Smooth muscle cell (in vitro differentiated cells): ENCODE data around the gene OTUB2. TPM values are rescaled to one million over a fixed set of nuclear protein-coding genes. Genes with fewer than 3 reads are reported as not detected.

ENCODE experiments used
- DNase-seq: peaks from one replicate; lab custom pipeline; 2025; ENCODE audit not compliant: unreplicated experiment; lab: John Stamatoyannopoulos, UW
- H2AFZ ChIP-seq: fragments of 200-600 bp; sonication (generic); 2 replicates; pipeline ENCODE4 v1.6.0; 2016; ENCODE audit warnings: antibody characterized with exemption, low read depth, mild to moderate bottlenecking
- H3F3A ChIP-seq: fragments of 200-600 bp; sonication (generic); 2 replicates; pipeline ENCODE4 v1.6.0; 2017; ENCODE audit warnings: antibody characterized with exemption, low read depth
- H3K27ac ChIP-seq: fragments of 200-600 bp; sonication (generic); 2 replicates; pipeline ENCODE4 v1.5.1; 2016; ENCODE audit warnings: low read depth, mild to moderate bottlenecking
- H3K27me3 ChIP-seq: fragments of 200-600 bp; sonication (generic); 2 replicates; pipeline ENCODE4 v1.6.1; 2016; ENCODE audit warnings: low read depth, mild to moderate bottlenecking
- H3K36me3 ChIP-seq: fragments of 200-600 bp; sonication (generic); 2 replicates; pipeline ENCODE4 v1.5.1; 2016; ENCODE audit warnings: low read depth
- H3K4me1 ChIP-seq: fragments of 200-600 bp; sonication (generic); 2 replicates; pipeline ENCODE4 v1.5.1; 2016; ENCODE audit warnings: low read depth
- H3K4me2 ChIP-seq: fragments of 200-600 bp; sonication (generic); 2 replicates; pipeline ENCODE4 v1.6.0; 2016; ENCODE audit warnings: mild to moderate bottlenecking
- H3K4me3 ChIP-seq: fragments of 200-600 bp; sonication (generic); 2 replicates; pipeline ENCODE4 v1.5.1; 2016; ENCODE audit warnings: mild to moderate bottlenecking
- H3K79me2 ChIP-seq: fragments of 200-600 bp; sonication (generic); 2 replicates; pipeline ENCODE4 v1.6.0; 2016; ENCODE audit warnings: low read depth, mild to moderate bottlenecking
- H3K9ac ChIP-seq: fragments of 200-600 bp; sonication (generic); 2 replicates; pipeline ENCODE4 v1.6.0; 2016; ENCODE audit warnings: low read depth
- H3K9me3 ChIP-seq: fragments of 200-600 bp; sonication (generic); replicated peaks from 2 replicates; pipeline ENCODE4 v1.5.1; 2016; ENCODE audit warnings: low read depth
- H4K20me1 ChIP-seq: fragments of 200-600 bp; sonication (generic); 2 replicates; pipeline ENCODE4 v1.6.0; 2016; ENCODE audit warnings: low read depth
- CTCF ChIP-seq: fragments of 200-600 bp; sonication (generic); IDR thresholded peaks from 2 replicates; pipeline ENCODE4 v1.5.1; 2017; ENCODE audit warnings: borderline replicate concordance, mild to moderate bottlenecking, antibody characterized with exemption; ENCODE audit not compliant: insufficient read depth, poor library complexity, severe bottlenecking
- WGBS: methylation state at CpG from one replicate; pipeline ENCODE4 v1.1.7; 2016; ENCODE audit warnings: low lambda C conversion rate; 5-methylcytosine and 5-hydroxymethylcytosine counted together
- polyA plus RNA-seq: library from polyadenylated mRNA; unstranded; fragments of >200 nt; fragmentation: Nextera tagmentation; extraction: Ambion mirVana; gene quantifications from 2 replicates; pipeline ENCODE4 v1.2.1, GENCODE V29; 2016
- total RNA-seq: library from RNA; depleted of rRNA; stranded (reverse); fragments of >200 nt; gene quantifications from 2 replicates; pipeline ENCODE4 v1.2.3, GENCODE V29; 2014

The OTUB2 gene
- total and polyA plus RNA-seq, 2 experiments from 2014 or later, result 4.0 to 5.1 TPM

- no peak for TF ChIP-seq CTCF
- no peak overlapping the region for H3K4me2 ChIP-seq
- no peak overlapping the region for H3K4me3 ChIP-seq
- no peaks in the 10 kb centered on the region for H3K4me1 ChIP-seq
- H3K9me3 ChIP-seq, result no peaks in the 10 kb centered on the region
- H3K27me3 ChIP-seq, result no peaks in the 10 kb centered on the region
- 94% methylated on average over 6 of the region's 6 CpGs for WGBS
- no peak overlapping the region for H2AFZ ChIP-seq
- H3K79me2 ChIP-seq, result no peaks in the 10 kb centered on the region
- H3K27ac ChIP-seq, result no peak overlapping the region
- peaks cover 39% of the 10 kb centered on the region for H4K20me1 ChIP-seq
- H3F3A ChIP-seq, result no peaks in the 10 kb centered on the region
- no peak for DNase-seq
- H3K36me3 ChIP-seq, result peaks cover 26% of the 10 kb centered on the region
- H3K9ac ChIP-seq, result no peak overlapping the region
Observed at GRCh38 chr14:94056579-94057308, 30.6 kb downstream of the OTUB2 start.

DNA sequence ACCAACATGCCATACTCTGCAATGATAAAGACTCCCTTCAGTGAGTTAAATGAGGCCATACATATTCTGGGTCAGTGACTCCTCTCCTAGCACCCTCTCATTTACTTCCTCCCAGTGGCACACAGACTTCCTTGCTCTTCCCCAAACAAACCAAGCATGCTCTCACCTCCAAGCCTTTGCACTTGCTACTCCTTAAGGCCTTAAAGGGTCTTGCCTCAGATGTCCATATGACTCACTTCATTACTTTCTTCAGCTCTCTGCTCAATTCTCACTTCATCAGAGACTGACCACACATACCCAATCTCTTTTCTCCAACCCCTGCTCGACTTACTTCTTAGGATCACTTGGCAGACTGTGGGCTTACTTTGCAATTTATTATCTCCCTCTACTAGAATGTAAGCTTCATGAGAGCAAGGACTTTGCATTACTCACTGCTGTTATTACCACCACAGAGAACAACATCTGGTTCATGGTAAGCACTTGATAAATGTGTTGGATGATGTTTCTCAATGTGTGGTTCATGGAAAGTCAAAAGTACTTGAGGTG, 32.1 kb downstream of the OTUB2 start:
- Histone ChIP-seq H3K9ac (no peak overlapping the region), H3K27ac (no peak overlapping the region), H3K36me3 (peaks cover 21% of the 10 kb centered on the region), H3K27me3 (no peaks in the 10 kb centered on the region), H3K9me3 (no peaks in the 10 kb centered on the region), H3K79me2 (peaks cover 4% of the 10 kb centered on the region), H4K20me1 (peaks cover 53% of the 10 kb centered on the region), H3F3A (no peaks in the 10 kb centered on the region), H2AFZ (no peak overlapping the region), H3K4me2 (no peak overlapping the region), H3K4me3 (no peak overlapping the region), H3K4me1 (peaks cover 7% of the 10 kb centered on the region)
- TF ChIP-seq CTCF, result no peak
- DNase-seq, result no peak
- WGBS, result 96% methylated on average over 1 of the region's 1 CpG

- H2AFZ ChIP-seq, result no peak overlapping the region
- no peak for DNase-seq
- no peaks in the 10 kb centered on the region for H3K9me3 ChIP-seq
- H3K79me2 ChIP-seq, result peaks cover 9% of the 10 kb centered on the region
- H3K27ac ChIP-seq, result no peak overlapping the region
- peaks cover 7% of the 10 kb centered on the region for H3K4me1 ChIP-seq
- H3K4me3 ChIP-seq, result no peak overlapping the region
- peaks cover 21% of the 10 kb centered on the region for H3K36me3 ChIP-seq
- no peak overlapping the region for H3K4me2 ChIP-seq
- 99% methylated on average over 5 of the region's 5 CpGs for WGBS
- H3F3A ChIP-seq, result no peaks in the 10 kb centered on the region
- H4K20me1 ChIP-seq, result peaks cover 58% of the 10 kb centered on the region
- no peaks in the 10 kb centered on the region for H3K27me3 ChIP-seq
- no peak for TF ChIP-seq CTCF
- H3K9ac ChIP-seq, result no peak overlapping the region
Observed at GRCh38 chr14:94058674-94059138, 32.6 kb downstream of the OTUB2 start.

- H3K27me3 ChIP-seq, result no peaks in the 10 kb centered on the region
- TF ChIP-seq CTCF, result no peak
- no peak for DNase-seq
- 96% methylated on average over 5 of the region's 5 CpGs for WGBS
- no peaks in the 10 kb centered on the region for H3K9me3 ChIP-seq
- peaks cover 22% of the 10 kb centered on the region for H3K79me2 ChIP-seq
- no peak overlapping the region for H3K4me3 ChIP-seq
- H3K4me2 ChIP-seq, result no peak overlapping the region
- H3K36me3 ChIP-seq, result peaks cover 21% of the 10 kb centered on the region
- H4K20me1 ChIP-seq, result peaks cover 70% of the 10 kb centered on the region
- H3F3A ChIP-seq, result no peaks in the 10 kb centered on the region
- H3K4me1 ChIP-seq, result peaks cover 7% of the 10 kb centered on the region
- no peak overlapping the region for H3K27ac ChIP-seq
- no peak overlapping the region for H2AFZ ChIP-seq
- H3K9ac ChIP-seq, result no peak overlapping the region
Observed at GRCh38 chr14:94059998-94060397, 33.9 kb downstream of the OTUB2 start.
